ENCODE results near the gene SLC22A12. TPM values are rescaled to one million over a fixed set of nuclear protein-coding genes. Genes with fewer than 3 reads are reported as not detected.

Gene SLC22A12
- polyA plus RNA-seq, 1 of the 3 experiments (the other 2 are of a cell fraction) = not detected

- Histone ChIP-seq H3K4me1 (ENCODE audit: control insufficient read depth in 1 of 2, insufficient read depth in 2 of 2, low read depth in 1 of 2, low read length in 1 of 2) (peaks cover 0 to 25% of the 10 kb centered on the region in 2 experiments; a peak in 1 of 4 replicates), H3K27me3 (ENCODE audit: insufficient read depth) (peaks cover 18% of the 10 kb centered on the region; the same call in 1 of the 2 replicates), H3K36me3 (replicated peaks in 1 of 2; ENCODE audit: control insufficient read depth in 1 of 2, insufficient read depth in 2 of 2, low read length in 1 of 2) (no peaks in the 10 kb centered on the region), H3F3A (replicated peaks; ENCODE audit: insufficient read depth) (no peaks in the 10 kb centered on the region), H2AFZ (ENCODE audit: low read depth) (no peak overlapping the region), H4K20me1 (ENCODE audit: insufficient read depth) (no peaks in the 10 kb centered on the region), H3K4me2 (no peak overlapping the region), H3K4me3 (ENCODE audit: low read depth in 2 of 2, low read length in 1 of 2) (no peak overlapping the region), H3K9me3 (no peaks in the 10 kb centered on the region), H3K9ac (no peak overlapping the region), H3K79me2 (ENCODE audit: insufficient read depth) (no peaks in the 10 kb centered on the region), H3K9me2 (no peaks in the 10 kb centered on the region), H3K27ac (ENCODE audit: low read depth in 2 of 2, low read length in 1 of 2) (no peak overlapping the region)
- TF ChIP-seq MXI1 (IDR thresholded peaks at IDR 0.05; ENCODE audit: low read depth, low read length) (no peak), SMC3 (IDR thresholded peaks at IDR 0.05; ENCODE audit: low read depth, low read length) (no peak), USF1 (IDR thresholded peaks at IDR 0.05; ENCODE audit: borderline replicate concordance, low read depth) (no peak), CTCF (IDR thresholded peaks at IDR 0.05) (no peak), RXRA (IDR thresholded peaks at IDR 0.05; ENCODE audit: borderline replicate concordance, low read depth) (no peak), FOXJ3 (CRISPR knock-in tag; IDR thresholded peaks at IDR 0.05) (no peak), TEAD4 (IDR thresholded peaks at IDR 0.05; ENCODE audit: borderline replicate concordance, insufficient read depth) (no peak), ELF1 (IDR thresholded peaks at IDR 0.05) (no peak), NRF1 (IDR thresholded peaks at IDR 0.05; ENCODE audit: low read depth, low read length) (no peak), EZH2phosphoT487 (IDR thresholded peaks at IDR 0.05; ENCODE audit: borderline replicate concordance, low read depth) (no peak), GABPA (IDR thresholded peaks at IDR 0.05; ENCODE audit: low read depth) (no peak), NFIC (IDR thresholded peaks at IDR 0.05; ENCODE audit: borderline replicate concordance) (no peak)
- 45% methylated on average over 9 of the region's 9 CpGs for WGBS (ENCODE audit: low lambda C conversion rate)
- ChIA-PET POLR2A (no interaction called here), CTCF (interaction anchor here (0.7 to 8.6 kb wide), 23 partner anchors 10 to 293 kb away, joined by 3 to 121 read pairs (median 6); no protein-coding TSS in a partner anchor)
- no peak for DNase-seq
Measured at GRCh38 chr11:64648551-64648950, 57.5 kb downstream of the SLC22A12 start.

- peak; percentile 50 for TF ChIP-seq CTCF (IDR thresholded peaks at IDR 0.05)
- TF ChIP-seq NFIC (IDR thresholded peaks at IDR 0.05; ENCODE audit: borderline replicate concordance) = no peak
- peak; percentile 82 for TF ChIP-seq RAD21 (IDR thresholded peaks at IDR 0.05; ENCODE audit: low read length)
- peak; percentile 53; the same call in 1 of the 2 replicates for TF ChIP-seq SMC3 (IDR thresholded peaks at IDR 0.05; ENCODE audit: low read depth, low read length)
- no peak for TF ChIP-seq USF2 (IDR thresholded peaks at IDR 0.05; ENCODE audit: borderline replicate concordance, low read depth, low read length)
- TF ChIP-seq SIN3A (IDR thresholded peaks at IDR 0.05; ENCODE audit: borderline replicate concordance, low read depth, low read length) = no peak
- H3K4me2 ChIP-seq = no peak overlapping the region
- no peaks in the 10 kb centered on the region for H3K36me3 ChIP-seq (replicated peaks in 1 of 2; ENCODE audit: control insufficient read depth in 1 of 2, insufficient read depth in 2 of 2, low read length in 1 of 2)
- no peaks in the 10 kb centered on the region for H4K20me1 ChIP-seq (ENCODE audit: insufficient read depth)
- no peak overlapping the region for H3K4me3 ChIP-seq (ENCODE audit: low read depth in 2 of 2, low read length in 1 of 2)
- H3K4me1 ChIP-seq (ENCODE audit: control insufficient read depth in 1 of 2, insufficient read depth in 2 of 2, low read depth in 1 of 2, low read length in 1 of 2) = peaks cover 0 to 18% of the 10 kb centered on the region in 2 experiments; a peak in 1 of 4 replicates
- no peaks in the 10 kb centered on the region for H3K9me2 ChIP-seq
- H3K79me2 ChIP-seq (ENCODE audit: insufficient read depth) = no peaks in the 10 kb centered on the region
- DNase-seq = peak; percentile 71
- H3K9me3 ChIP-seq = no peaks in the 10 kb centered on the region
- no peak overlapping the region for H3K9ac ChIP-seq
- H3F3A ChIP-seq (replicated peaks; ENCODE audit: insufficient read depth) = no peaks in the 10 kb centered on the region
- H3K27me3 ChIP-seq (ENCODE audit: insufficient read depth) = peaks cover 13% of the 10 kb centered on the region; the same call in 1 of the 2 replicates
- 32% methylated on average over 6 of the region's 6 CpGs for WGBS (ENCODE audit: low lambda C conversion rate)
- H3K27ac ChIP-seq (ENCODE audit: low read depth in 2 of 2, low read length in 1 of 2) = no peak overlapping the region
- ChIA-PET CTCF (interaction anchor here (0.7 to 8.6 kb wide), 33 partner anchors 11 to 331 kb away, joined by 3 to 121 read pairs (median 5); partner anchors contain the start of gene PRDX5), POLR2A (no interaction called here)
- H2AFZ ChIP-seq (ENCODE audit: low read depth) = no peak overlapping the region
Measured at GRCh38 chr11:64649291-64649697, 58.3 kb downstream of the SLC22A12 start.
